HepG2 (cell line): ENCODE measurements around the gene PDP2. TPM values are rescaled to one million over a fixed set of nuclear protein-coding genes. Genes with fewer than 3 reads are reported as not detected.

ENCODE experiments used
- ARID4A ChIP-seq: sonication (generic); formaldehyde crosslinking; IDR thresholded peaks from 2 replicates; pipeline ENCODE4 v1.5.0; 2020; ENCODE audit warnings: mild to moderate bottlenecking, missing genetic modification reagents, borderline replicate concordance
- CHD4 ChIP-seq: fragments of 200-600 bp; sonication (generic); IDR thresholded peaks from 2 replicates; pipeline ENCODE4 v1.7.0; 2017; ENCODE audit warnings: mild to moderate bottlenecking, low read length, borderline replicate concordance
- DNMT3B ChIP-seq: conservative IDR thresholded peaks from 2 replicates; pipeline ENCODE4 v1.6.1; 2016; ENCODE audit warnings: missing biosample characterization, control low read depth
- JARID2 ChIP-seq: sonication (generic); formaldehyde crosslinking; IDR thresholded peaks from 2 replicates; pipeline ENCODE4 v1.8.1; 2023; ENCODE audit warnings: missing genetic modification reagents, inconsistent platforms; ENCODE audit not compliant: insufficient replicate concordance
- KLF16 ChIP-seq, 2 experiments: sonication (generic) in 1 of 2; formaldehyde crosslinking in 1 of 2; IDR thresholded peaks; 2 replicates each; pipeline versions ENCODE4 v1.6.1 to v1.8.0; 2016 to 2023; ENCODE audit warnings: missing genetic modification reagents in 2 of 2, missing compliant biosample characterization in 1 of 2
- MAFF ChIP-seq: IDR thresholded peaks from 2 replicates; pipeline ENCODE4 v1.6.1; 2011; ENCODE audit warnings: low read depth, low read length, improper control_type of control experiment
- MTERF4 ChIP-seq: sonication (generic); formaldehyde crosslinking; IDR thresholded peaks from 2 replicates; pipeline ENCODE4 v1.8.0; 2023; ENCODE audit warnings: mild to moderate bottlenecking, missing genetic modification reagents
- NFAT5 ChIP-seq: sonication (generic); formaldehyde crosslinking; IDR thresholded peaks from 2 replicates; pipeline ENCODE4 v1.4.0; 2020; ENCODE audit warnings: missing genetic modification reagents
- TBX2 ChIP-seq: sonication (generic); formaldehyde crosslinking; IDR thresholded peaks from 2 replicates; pipeline ENCODE4 v1.5.0; 2020; ENCODE audit warnings: missing genetic modification reagents, mild to moderate bottlenecking, borderline replicate concordance
- ZFP37 ChIP-seq: sonication (generic); formaldehyde crosslinking; IDR thresholded peaks from 2 replicates; pipeline ENCODE4 v1.4.0; 2020; ENCODE audit warnings: missing genetic modification reagents, borderline replicate concordance
- ZNF253 ChIP-seq: sonication (generic); formaldehyde crosslinking; IDR thresholded peaks from 2 replicates; pipeline ENCODE4 v1.8.0; 2022; ENCODE audit warnings: mild to moderate bottlenecking, missing genetic modification reagents, borderline replicate concordance
- ZNF33A ChIP-seq: sonication (generic); formaldehyde crosslinking; IDR thresholded peaks from 2 replicates; pipeline ENCODE4 v1.5.1; 2020; ENCODE audit warnings: missing genetic modification reagents, mild to moderate bottlenecking, moderate library complexity, borderline replicate concordance
- ZNF496 ChIP-seq: sonication (generic); formaldehyde crosslinking; IDR thresholded peaks from 2 replicates; pipeline ENCODE4 v1.8.1; 2023; ENCODE audit warnings: mild to moderate bottlenecking, moderate library complexity, missing genetic modification reagents; ENCODE audit not compliant: insufficient replicate concordance
- ZNF652 ChIP-seq: IDR thresholded peaks from 2 replicates; pipeline ENCODE4 v1.6.1; 2016; ENCODE audit warnings: low read depth, borderline replicate concordance
- ZNF672 ChIP-seq: sonication (generic); formaldehyde crosslinking; IDR thresholded peaks from 2 replicates; pipeline ENCODE4 v1.8.1; 2022; ENCODE audit warnings: missing genetic modification reagents
- ZNF83 ChIP-seq: sonication (generic); formaldehyde crosslinking; IDR thresholded peaks from 2 replicates; pipeline ENCODE4 v1.4.0; 2020; ENCODE audit warnings: missing genetic modification reagents, mild to moderate bottlenecking, borderline replicate concordance
- polyA plus RNA-seq, 8 experiments: library from polyadenylated mRNA; depleted of rRNA in 3 of 8; stranded (reverse) in 7 of 8; unstranded in 1 of 8; fragments of >200 nt; fragmentation: Illumina TruSeq in 4 of 8; extraction: Trizol in 4 of 8; gene quantifications; 2 replicates each; pipeline versions ENCODE4 v1.2.1 to v1.2.3, GENCODE V29; 2011 to 2016; ENCODE audit warnings: low read depth in 4 of 8, missing spikeins in 1 of 8, mixed read lengths in 1 of 8; ENCODE audit not compliant: insufficient read depth in 1 of 8
- total RNA-seq, 5 experiments: library from RNA; depleted of rRNA; stranded (reverse); fragments of >200 nt; fragmentation: Illumina TruSeq; extraction: Trizol; gene quantifications; 2 replicates each; pipeline ENCODE4 v1.2.3, GENCODE V29; 2016; ENCODE audit warnings: low read depth in 1 of 5

Gene PDP2
- total and polyA plus RNA-seq, 2 of the 13 experiments (the other 11 are each of a cell fraction or from before 2014, with no cell fraction given), result 12.8 to 15.8 TPM

- TF ChIP-seq MAFF (no peak), ARID4A (CRISPR knock-in tag) (no peak), ZNF496 (CRISPR knock-in tag) (no peak), ZNF253 (CRISPR knock-in tag) (no peak), ZNF33A (CRISPR knock-in tag) (no peak), MTERF4 (CRISPR knock-in tag) (no peak), DNMT3B (no peak; the same call in 1 of the 2 replicates), ZNF83 (CRISPR knock-in tag) (no peak), KLF16 (CRISPR knock-in tag; IDR thresholded peaks at IDR 0.05) (no peak), NFAT5 (no peak), ZNF652 (CRISPR knock-in tag) (no peak), TBX2 (CRISPR knock-in tag) (no peak; the same call in 1 of the 2 replicates), ZFP37 (no peak), JARID2 (CRISPR knock-in tag) (no peak), CHD4 (peak; percentile 38; the same call in 1 of the 2 replicates), ZNF672 (CRISPR knock-in tag) (no peak)
Observed at GRCh38 chr16:66899310-66899944, 19.1 kb downstream of the PDP2 start (continued).
